Fibroblast of lung (primary cell): Measurements from ENCODE around the gene ETNK2.

Experiments
- EZH2 ChIP-seq: IDR thresholded peaks from 2 replicates; pipeline ENCODE4 v1.5.1; 2012; ENCODE audit warnings: low read length, control low read depth, mild to moderate bottlenecking; ENCODE audit errors: missing control alignments
- TF ChIP-seq, protein P1 (sequence below), 2 donors: IDR thresholded peaks in 1 of 2; conservative IDR thresholded peaks in 1 of 2; 1 replicate in 1 of 2; 2 replicates in 1 of 2; pipeline ENCODE4 v1.5.1; 2011 to 2012; ENCODE audit warnings: low read length in 2 of 2, control low read depth in 1 of 2, inconsistent platforms in 1 of 2, low read depth in 1 of 2, mild to moderate bottlenecking in 1 of 2

DNA sequence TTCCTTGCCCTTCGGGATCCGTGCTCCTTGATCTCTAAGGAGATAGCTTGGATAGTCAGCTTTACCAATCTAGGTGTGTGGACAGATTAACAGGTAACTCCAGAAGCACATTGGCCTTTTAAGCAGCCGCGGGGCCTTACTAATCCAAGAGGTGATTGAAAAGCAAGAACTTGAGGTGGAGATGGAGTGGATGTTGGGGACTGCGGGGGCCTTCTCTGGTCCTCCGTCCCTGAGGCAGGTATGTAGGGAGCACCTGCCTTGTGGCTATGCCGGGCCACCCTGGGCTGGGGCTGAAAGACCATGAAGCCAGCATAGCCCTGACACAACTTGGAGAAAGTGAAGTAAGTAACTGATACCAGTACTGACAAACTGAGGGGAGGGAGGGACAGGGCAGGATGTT lies 68.4 kb downstream of the ETNK2 start:
- TF ChIP-seq, protein P1, sequence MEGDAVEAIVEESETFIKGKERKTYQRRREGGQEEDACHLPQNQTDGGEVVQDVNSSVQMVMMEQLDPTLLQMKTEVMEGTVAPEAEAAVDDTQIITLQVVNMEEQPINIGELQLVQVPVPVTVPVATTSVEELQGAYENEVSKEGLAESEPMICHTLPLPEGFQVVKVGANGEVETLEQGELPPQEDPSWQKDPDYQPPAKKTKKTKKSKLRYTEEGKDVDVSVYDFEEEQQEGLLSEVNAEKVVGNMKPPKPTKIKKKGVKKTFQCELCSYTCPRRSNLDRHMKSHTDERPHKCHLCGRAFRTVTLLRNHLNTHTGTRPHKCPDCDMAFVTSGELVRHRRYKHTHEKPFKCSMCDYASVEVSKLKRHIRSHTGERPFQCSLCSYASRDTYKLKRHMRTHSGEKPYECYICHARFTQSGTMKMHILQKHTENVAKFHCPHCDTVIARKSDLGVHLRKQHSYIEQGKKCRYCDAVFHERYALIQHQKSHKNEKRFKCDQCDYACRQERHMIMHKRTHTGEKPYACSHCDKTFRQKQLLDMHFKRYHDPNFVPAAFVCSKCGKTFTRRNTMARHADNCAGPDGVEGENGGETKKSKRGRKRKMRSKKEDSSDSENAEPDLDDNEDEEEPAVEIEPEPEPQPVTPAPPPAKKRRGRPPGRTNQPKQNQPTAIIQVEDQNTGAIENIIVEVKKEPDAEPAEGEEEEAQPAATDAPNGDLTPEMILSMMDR (conservative IDR thresholded peaks at IDR 0.05 in 1 of 2, IDR thresholded peaks at IDR 0.05 in 1 of 2; ENCODE audit: low read depth in 1 of 2, low read length in 2 of 2), result no peak
- no peak for TF ChIP-seq EZH2
